H54 (cell line): ENCODE data around the gene RAB15.
A peak's percentile ranks its signal among the peaks of the same experiment; 100 is the strongest.

Source experiments
- DNase-seq: peaks from one replicate; pipeline ENCODE4 v3.0.0; 2011; ENCODE audit warnings: low spot score, mixed read lengths; ENCODE audit not compliant: insufficient read length
- FAIRE-seq: peaks from 3 replicates; lab custom pipeline; 2011; peaks lifted over from hg19 to GRCh38; lab: Jason Lieb, UNC
- POLR2A ChIP-seq: IDR thresholded peaks from 2 replicates; pipeline ENCODE4 v1.6.1; 2011; ENCODE audit warnings: low read depth, mild to moderate bottlenecking, low read length

RAB15 gene

DNA sequence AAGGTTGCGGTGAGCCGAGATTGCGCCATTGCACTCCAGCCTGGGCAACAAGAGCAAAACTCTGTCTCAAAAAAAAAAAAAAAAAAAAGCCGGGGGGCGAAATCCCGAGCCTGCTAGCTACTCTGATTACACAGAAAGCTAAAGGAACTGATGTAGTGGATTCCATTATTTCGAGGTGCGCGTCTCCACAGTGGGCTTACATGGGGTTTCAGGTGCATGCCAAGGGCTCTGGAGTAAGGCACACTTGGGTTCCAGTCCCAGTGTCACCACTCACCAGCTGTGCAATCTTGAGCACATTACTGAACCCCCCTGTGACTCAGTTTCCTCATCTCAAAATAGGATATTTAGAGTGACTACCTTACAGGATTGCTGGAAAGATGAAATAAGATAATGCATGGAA lies 1.7 kb upstream of the RAB15 start:
- TF ChIP-seq POLR2A = no peak
- no peak for FAIRE-seq
- no peak for DNase-seq

DNA sequence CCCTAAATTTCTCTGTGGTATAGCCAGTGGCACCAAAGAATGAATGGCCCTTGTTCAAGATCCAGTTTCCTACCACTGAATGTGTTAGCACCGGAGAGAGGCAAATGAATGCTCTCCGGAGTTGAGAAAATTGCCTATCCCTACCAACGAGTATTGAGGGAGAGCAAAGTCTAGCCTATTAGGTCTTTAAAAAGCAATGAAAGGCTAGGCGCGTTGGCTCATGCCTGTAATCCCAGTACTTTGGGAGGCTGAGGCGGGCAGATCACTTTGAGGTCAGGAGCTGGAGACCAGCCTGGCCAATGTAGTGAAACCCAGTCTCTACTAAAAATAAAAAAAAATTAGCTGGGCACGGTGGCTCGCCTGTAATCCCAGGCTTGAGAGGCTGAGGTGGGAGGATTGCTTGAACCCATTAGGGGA lies 898 bp upstream of the RAB15 start:
- TF ChIP-seq POLR2A = no peak
- DNase-seq = no peak
- FAIRE-seq = no peak

DNA sequence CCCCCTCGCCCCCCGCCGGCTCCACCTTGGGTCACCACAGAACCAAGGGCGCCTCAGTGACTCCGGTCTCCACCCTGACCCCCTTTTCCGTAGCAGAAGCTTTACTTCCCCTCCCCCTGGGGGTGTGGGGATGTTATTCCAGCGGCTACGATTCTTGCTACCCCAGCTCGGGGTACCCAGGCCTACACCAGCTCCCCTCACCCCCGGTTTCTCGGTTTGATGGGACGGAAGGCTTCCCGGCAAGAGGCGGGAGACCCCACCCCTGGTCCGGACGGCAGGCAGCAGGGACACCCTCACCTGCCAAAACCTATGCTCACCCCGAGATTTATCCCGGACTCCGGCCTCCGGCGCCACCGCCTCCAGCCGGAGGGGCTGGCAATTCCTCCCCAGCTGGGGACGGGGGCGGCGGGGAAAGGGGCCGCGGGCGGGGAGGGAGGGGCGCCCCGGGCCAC lies 619 bp downstream of the RAB15 start:
- no peak for TF ChIP-seq POLR2A
- DNase-seq = no peak
- no peak for FAIRE-seq

DNA sequence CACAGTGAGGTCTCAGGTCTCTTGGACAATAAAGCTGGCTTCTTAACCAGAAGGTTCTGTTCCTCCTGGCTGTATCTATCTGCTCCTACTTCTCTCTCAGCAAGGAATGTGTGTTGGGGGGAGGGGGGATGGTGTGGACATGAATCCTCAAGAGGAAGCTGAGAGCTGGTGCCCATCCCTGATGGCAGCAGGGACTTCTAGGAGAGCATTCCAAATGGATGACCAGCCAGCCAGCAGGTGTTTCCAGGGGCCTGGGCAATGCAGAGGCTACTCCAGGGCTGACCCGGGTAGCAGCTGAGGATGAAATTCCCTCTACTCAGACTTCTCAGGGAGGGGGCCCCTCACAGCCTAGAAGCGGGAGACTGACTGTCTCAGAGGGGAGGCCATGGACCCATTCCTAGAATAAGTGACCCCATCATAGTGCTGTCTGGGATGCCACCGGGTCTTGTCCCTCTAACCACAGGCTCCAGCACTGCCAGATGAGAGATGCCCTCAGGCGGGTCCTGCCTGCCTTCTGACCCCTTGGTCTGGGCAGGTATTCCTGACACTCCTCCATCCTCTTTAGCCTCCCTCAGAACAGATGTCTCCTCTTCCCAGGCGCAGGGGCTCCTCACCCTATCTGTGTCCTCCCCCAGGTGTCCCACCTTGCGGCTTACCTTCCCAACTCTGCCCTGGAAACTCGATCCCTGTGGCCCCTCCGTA lies 1.2 kb downstream of the RAB15 start:
- DNase-seq = peak; percentile 77
- TF ChIP-seq POLR2A = no peak
- peak; percentile 81 for FAIRE-seq

DNA sequence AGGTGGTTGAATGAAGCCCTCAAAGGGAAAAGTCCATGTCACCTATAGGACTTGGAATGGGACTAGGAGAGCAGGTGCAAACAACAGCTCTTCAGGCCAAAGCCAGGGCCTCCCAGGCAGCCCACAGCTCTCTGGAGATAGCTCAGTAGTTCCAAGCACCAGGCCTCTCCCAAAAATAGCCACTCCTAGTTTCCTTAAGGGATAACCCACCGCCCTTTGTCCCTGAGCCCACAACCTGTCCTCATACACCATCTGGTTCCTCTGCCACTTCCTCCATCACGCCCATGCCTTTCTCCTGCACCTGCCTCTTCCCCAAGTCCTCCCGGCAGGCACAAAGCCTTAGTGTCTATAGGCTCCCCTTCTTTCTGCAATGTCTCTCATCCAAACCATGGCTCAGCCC lies 2.1 kb downstream of the RAB15 start:
- DNase-seq = no peak
- FAIRE-seq = no peak
- no peak for TF ChIP-seq POLR2A

DNA sequence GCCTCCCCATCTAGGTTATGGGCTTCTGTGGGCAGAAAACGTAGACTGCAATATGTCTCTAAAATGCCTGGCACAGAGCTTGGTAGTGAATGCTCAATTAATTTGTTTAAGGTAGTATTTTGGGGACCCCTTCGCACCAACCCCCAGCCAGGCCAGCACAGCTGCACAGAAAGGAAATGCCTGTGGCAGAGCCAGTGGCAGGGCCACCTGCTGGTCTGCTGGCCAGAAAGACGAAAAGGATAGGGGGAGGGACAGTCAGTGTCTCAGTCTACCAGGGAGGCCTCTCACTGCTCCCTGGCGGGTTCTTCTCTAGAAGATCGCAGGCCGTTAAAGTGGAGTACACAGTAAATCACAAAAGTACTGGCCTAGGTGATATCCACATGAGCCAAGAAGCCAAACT lies 3.5 kb downstream of the RAB15 start:
- DNase-seq (peak; percentile 65), FAIRE-seq (peak; percentile 90)
- TF ChIP-seq POLR2A = no peak

DNA sequence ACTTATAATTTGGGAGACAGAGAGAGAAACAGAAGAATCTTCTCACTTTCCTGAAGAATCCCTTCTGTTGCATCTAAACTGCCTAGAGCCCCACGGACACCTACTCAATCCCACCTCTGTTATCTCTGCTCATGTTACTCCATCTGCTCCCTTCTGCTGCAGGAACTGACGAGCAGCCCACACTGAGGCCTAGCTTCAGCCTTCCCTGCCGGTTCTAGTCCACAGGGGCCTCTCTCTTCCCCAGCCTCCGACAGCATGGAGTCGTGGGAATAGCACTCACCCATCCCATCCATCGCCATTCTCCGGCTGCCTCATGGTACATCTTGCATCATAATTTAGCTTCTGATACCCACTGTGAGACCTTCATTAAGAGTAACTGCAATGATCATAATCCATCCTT lies 4.0 kb downstream of the RAB15 start:
- no peak for DNase-seq
- TF ChIP-seq POLR2A = no peak
- no peak for FAIRE-seq

DNA sequence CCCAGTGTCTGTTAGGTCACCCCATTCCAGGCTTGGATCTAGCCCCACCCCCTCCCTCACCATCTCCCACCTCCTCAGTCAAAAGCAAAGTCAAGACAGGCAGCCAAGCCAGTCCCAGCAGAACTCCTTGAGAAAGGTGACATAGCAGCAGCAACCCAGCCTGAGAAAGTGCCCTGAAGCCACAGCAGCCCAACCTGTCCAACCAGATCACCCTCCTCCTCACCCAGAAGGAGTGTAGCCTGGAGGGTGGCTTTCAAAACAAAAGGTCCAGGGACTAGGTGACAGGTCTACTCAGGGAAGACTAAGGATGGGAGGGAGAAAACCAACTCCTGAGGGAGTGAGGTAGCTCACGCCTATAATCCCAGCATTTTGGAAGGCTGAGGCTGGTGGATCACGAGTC lies 5.2 kb downstream of the RAB15 start:
- no peak for TF ChIP-seq POLR2A
- FAIRE-seq = no peak
- DNase-seq = no peak

DNA sequence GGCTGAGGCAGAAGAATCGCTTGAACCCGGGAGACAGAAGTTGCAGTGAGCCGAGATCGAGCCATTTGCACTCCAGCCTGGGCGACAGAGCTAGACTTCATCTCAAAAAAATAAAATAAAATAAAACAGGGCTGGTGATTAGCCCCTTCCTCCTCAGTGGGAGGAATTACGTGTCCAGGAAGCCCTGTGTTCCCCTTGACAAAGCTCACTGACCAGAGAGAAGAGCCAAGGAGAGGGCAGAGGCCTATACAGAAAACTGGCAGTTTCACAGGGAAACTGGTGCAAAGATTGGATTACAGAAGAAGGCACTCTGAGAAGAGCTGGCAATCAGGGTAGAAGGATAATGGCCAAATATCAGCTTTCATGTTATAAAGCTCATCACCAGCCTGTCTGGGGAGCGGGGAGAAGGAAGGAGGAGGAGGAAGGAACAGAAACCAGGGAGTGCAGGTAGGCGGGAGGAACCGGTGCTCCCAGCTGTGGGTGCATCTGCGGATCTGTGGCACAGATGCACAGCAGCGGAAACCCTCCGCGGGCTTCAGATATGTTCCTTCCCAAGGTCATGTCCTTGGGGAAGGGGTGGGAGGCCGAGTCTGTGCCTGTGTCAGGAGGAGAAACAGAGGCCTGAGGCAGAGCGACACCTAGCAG lies 6.7 kb downstream of the RAB15 start:
- DNase-seq (no peak), FAIRE-seq (no peak)
- TF ChIP-seq POLR2A = no peak

DNA sequence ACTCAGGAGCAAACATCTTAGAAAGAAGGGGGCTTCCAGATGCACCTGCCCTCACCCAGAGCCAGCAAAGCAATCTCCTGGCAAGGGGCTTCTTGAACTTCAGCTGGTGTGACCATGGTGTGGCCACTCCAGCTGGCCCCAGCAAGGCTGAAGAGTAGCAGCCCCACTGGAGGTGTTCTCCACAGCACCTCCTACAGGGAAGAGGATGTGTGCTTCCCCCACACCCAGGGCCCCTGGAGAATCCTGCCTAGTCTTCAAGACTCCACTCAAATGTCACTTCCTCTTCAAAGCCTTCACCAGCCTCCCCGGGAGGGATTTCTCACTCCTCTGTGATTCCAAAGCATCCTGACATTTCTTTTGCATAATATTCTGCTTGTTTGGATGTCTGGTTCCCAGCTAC lies 8.5 kb downstream of the RAB15 start:
- DNase-seq = no peak
- TF ChIP-seq POLR2A = no peak
- FAIRE-seq = no peak

DNA sequence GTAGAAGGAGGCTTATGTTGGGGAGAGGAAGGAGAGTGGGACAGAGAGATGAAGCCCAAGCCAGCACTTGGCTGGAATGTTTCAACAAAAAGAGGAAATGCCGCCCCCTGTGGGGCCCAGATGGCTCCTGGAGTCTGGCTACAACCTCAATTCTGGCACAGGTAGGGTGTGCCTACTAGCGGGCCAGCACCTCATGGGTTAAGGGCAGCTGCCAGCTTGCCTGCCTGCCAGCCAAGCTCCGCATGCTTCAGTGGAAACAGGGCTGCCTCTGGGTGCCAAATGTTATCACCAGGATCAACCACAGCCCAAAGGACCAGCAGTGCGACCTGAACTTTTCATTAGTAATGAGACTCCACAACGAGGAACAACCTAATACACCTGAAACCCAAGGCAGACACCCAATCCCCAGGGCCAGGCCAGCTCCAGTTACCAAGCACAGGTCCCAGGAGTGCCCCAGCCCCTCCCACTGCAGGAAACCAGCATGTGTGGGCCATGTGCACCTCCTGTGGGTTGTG lies 11.3 kb downstream of the RAB15 start:
- DNase-seq (no peak), FAIRE-seq (no peak)
- no peak for TF ChIP-seq POLR2A

DNA sequence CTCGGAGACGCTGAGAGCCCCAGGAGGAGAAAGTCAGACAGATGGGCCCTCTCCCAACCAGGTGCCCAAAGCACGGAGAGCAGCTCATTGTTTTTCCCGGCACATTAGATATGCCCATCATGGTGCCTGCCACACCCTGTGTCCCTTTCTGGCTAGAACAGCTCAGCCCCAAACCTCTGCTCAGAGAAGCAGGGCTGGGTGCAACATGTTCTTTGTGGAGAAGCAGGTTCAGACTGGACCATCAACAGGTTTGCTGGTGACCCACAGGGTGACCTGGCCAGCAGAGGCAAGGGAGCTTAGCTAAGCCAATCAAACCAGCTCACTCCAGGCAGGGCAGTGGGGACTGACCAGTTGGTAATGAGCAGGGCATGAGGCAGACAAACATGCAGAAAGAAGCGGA lies 13.4 kb downstream of the RAB15 start:
- no peak for FAIRE-seq
- DNase-seq = no peak
- TF ChIP-seq POLR2A = no peak

DNA sequence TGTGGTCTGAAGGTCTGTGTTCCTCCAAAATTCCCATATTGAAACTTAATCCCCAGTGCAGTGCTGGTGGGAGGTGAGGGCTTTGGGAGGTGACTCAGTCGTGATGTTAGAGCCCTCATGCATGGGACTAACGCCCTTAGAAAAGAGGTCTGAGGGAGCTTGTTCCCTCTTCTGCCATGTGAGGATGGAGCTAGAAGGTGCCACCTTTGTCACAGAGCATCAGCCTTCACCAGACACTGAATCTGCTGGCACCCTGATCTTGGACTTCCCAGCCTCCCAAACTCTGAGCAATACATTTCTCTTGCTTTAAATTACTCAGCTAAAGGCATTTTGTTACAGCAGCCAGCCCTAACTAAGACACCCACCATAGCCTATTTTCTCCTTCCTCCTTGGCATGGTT lies 13.9 kb downstream of the RAB15 start:
- no peak for TF ChIP-seq POLR2A
- DNase-seq (no peak), FAIRE-seq (no peak)

DNA sequence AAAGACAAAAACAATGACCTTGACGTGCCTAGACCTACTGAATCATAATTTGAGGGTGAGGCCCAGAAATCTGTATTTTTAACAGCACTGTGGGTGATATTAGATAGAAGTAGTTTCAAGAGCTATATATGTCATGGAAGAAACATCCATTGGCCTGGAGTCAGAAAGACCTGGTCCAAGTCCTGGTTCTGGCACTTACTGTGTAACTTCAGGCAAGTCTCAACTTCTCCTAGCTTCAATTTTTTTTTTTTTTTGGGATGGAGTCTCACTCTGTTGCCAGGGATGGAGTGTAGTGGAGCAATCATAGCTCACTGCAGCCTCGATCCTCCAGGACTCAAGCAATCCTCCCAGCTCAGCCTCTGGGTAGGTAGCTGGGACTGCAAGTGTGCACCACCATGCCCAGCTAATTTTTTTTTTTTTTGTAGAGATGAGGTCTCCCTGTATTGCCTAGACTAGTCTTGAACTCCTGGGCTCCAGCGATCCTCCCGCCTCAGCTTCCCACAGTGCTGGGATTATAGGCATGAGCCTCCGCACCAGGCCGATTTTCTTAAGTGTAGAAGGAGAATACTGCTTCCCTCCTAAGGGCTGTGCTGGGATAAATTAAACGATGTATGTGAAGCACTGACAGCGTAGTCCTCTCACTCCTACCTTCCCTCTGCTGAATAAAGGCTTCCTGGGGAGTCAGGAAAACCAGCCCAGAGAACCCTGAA lies 15.3 kb downstream of the RAB15 start:
- FAIRE-seq (no peak), DNase-seq (no peak)
- TF ChIP-seq POLR2A = no peak
